PC-9 (cell line): ENCODE data around the gene SETD7. TPM values are rescaled to one million over a fixed set of nuclear protein-coding genes. Genes with fewer than 3 reads are reported as not detected.

Experiments used
- BruUV-seq: library from RNA; stranded (reverse); fragments of 400-500 nt; replicated peaks from 2 replicates; lab custom pipeline; 2021; lab: Mats Ljungman, UMichigan
- CTCF ChIA-PET: fragments of 300-600 bp; sonication (Branson Sonifier 250); formaldehyde crosslinking; loops from one replicate; lab custom pipeline; 2022; ENCODE audit warnings: antibody characterized with exemption; lab: Charles Lee
- POLR2A ChIA-PET: fragments of 300-600 bp; sonication (Branson Sonifier 250); formaldehyde crosslinking; loops from one replicate; lab custom pipeline; 2022; ENCODE audit warnings: antibody characterized with exemption; ENCODE audit not compliant: unreplicated experiment; lab: Charles Lee
- DNase-seq, 2 experiments: peaks; one replicate each; pipeline versions ENCODE4 v3.0.0 to v3.0.0-alpha.2; 2015 to 2022; ENCODE audit warnings: mixed read lengths in 1 of 2
- H2AFZ ChIP-seq: fragments of 200-600 bp; sonication (generic); 2 replicates; pipeline ENCODE4 v1.8.1; 2017; ENCODE audit warnings: antibody characterized with exemption
- H3F3A ChIP-seq: fragments of 200-600 bp; sonication (generic); 2 replicates; pipeline ENCODE4 v1.8.1; 2017; ENCODE audit warnings: antibody characterized with exemption, mild to moderate bottlenecking, low read depth; ENCODE audit not compliant: insufficient read depth
- H3K27ac ChIP-seq: fragments of 200-600 bp; sonication (generic); 2 replicates; pipeline ENCODE4 v1.6.1; 2016; ENCODE audit warnings: mixed run types
- H3K27me3 ChIP-seq: fragments of 200-600 bp; sonication (generic); 2 replicates; pipeline ENCODE4 v1.6.1; 2016; ENCODE audit warnings: low read depth, mixed run types; ENCODE audit not compliant: insufficient read depth
- H3K36me3 ChIP-seq: fragments of 200-600 bp; sonication (generic); 2 replicates; pipeline ENCODE4 v1.6.1; 2016; ENCODE audit warnings: low read depth, mixed run types
- H3K4me1 ChIP-seq: fragments of 200-600 bp; sonication (generic); replicated peaks from 2 replicates; pipeline ENCODE4 v1.6.1; 2016; ENCODE audit warnings: mixed run types; ENCODE audit not compliant: insufficient read depth
- H3K4me2 ChIP-seq: fragments of 200-600 bp; sonication (generic); 2 replicates; pipeline ENCODE4 v1.6.1; 2017; ENCODE audit warnings: mixed run types
- H3K4me3 ChIP-seq: fragments of 200-600 bp; sonication (generic); 2 replicates; pipeline ENCODE4 v1.6.1; 2016; ENCODE audit warnings: mixed run types
- H3K79me2 ChIP-seq: fragments of 200-600 bp; sonication (generic); 2 replicates; pipeline ENCODE4 v1.6.1; 2017; ENCODE audit warnings: low read depth, mixed run types
- H3K9me2 ChIP-seq: fragments of 200-600 bp; sonication (generic); 2 replicates; pipeline ENCODE4 v1.8.1; 2017; ENCODE audit warnings: mild to moderate bottlenecking; ENCODE audit not compliant: insufficient read depth
- H3K9me3 ChIP-seq: fragments of 200-600 bp; sonication (generic); 2 replicates; pipeline ENCODE4 v1.8.1; 2016; ENCODE audit warnings: low read depth; ENCODE audit not compliant: insufficient read depth
- H4K20me1 ChIP-seq: fragments of 200-600 bp; sonication (generic); 2 replicates; pipeline ENCODE4 v1.8.1; 2017; ENCODE audit not compliant: insufficient read depth
- EZH2 ChIP-seq: fragments of 200-600 bp; sonication (generic); IDR thresholded peaks from 2 replicates; pipeline ENCODE4 v1.8.0; 2017; ENCODE audit warnings: antibody characterized with exemption, low read depth
- intact Hi-C: fragments of 100-400 bp; cut with micrococcal nuclease; formaldehyde crosslinking; loops from one replicate; pipeline ENCODE4 v1.10.0; 2022; ENCODE audit not compliant: unreplicated experiment
- total RNA-seq: library from RNA; stranded (reverse); gene quantifications from 2 replicates; pipeline ENCODE4 v1.2.3, GENCODE V29; 2021
- TF ChIP-seq, protein P1 (sequence below): fragments of 200-600 bp; sonication (generic); conservative IDR thresholded peaks from 2 replicates; pipeline ENCODE4 v1.6.1; 2017; ENCODE audit warnings: mixed run types, antibody characterized with exemption, mild to moderate bottlenecking, moderate library complexity

The SETD7 gene
- total RNA-seq, 1 experiment from 2014 or later, result 36.5 TPM

DNA sequence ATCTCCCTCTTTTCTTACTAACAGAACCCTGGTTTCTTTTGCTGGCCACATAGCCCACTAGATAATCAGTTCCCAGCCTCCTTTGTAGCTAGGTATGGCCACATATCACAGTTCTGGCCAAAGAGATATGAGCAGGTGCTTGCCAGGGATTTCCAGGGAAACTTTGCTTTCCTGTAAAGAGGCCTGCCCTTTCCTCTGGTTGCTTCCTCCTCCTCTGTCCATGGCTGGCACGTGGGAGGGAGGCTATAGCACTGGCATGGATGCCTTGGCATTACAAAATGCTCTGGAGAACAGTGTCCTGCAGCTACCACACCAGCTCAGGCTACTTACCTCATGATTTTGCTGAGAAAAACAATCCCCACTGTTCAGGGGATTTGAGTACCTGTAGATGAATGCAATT lies 74.6 kb downstream of the SETD7 start:
- no peak for DNase-seq
- TF ChIP-seq, protein P1, sequence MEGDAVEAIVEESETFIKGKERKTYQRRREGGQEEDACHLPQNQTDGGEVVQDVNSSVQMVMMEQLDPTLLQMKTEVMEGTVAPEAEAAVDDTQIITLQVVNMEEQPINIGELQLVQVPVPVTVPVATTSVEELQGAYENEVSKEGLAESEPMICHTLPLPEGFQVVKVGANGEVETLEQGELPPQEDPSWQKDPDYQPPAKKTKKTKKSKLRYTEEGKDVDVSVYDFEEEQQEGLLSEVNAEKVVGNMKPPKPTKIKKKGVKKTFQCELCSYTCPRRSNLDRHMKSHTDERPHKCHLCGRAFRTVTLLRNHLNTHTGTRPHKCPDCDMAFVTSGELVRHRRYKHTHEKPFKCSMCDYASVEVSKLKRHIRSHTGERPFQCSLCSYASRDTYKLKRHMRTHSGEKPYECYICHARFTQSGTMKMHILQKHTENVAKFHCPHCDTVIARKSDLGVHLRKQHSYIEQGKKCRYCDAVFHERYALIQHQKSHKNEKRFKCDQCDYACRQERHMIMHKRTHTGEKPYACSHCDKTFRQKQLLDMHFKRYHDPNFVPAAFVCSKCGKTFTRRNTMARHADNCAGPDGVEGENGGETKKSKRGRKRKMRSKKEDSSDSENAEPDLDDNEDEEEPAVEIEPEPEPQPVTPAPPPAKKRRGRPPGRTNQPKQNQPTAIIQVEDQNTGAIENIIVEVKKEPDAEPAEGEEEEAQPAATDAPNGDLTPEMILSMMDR, result no peak
- TF ChIP-seq EZH2, result no peak
- CTCF ChIA-PET, result no interaction called here
- H4K20me1 ChIP-seq, result no peaks in the 10 kb centered on the region
- H3K4me2 ChIP-seq, result no peak overlapping the region
- H2AFZ ChIP-seq, result no peak overlapping the region
- H3F3A ChIP-seq, result no peaks in the 10 kb centered on the region
- H3K36me3 ChIP-seq, result no peaks in the 10 kb centered on the region
- H3K9me3 ChIP-seq, result no peaks in the 10 kb centered on the region
- H3K79me2 ChIP-seq, result no peaks in the 10 kb centered on the region
- intact Hi-C loops, result no loop called here
- no peaks in the 10 kb centered on the region for H3K4me1 ChIP-seq
- H3K27me3 ChIP-seq, result no peaks in the 10 kb centered on the region
- BruUV-seq, result no TSS peak
- H3K4me3 ChIP-seq, result no peak overlapping the region
- no peaks in the 10 kb centered on the region for H3K9me2 ChIP-seq
- POLR2A ChIA-PET, result no interaction called here
- no peak overlapping the region for H3K27ac ChIP-seq

DNA sequence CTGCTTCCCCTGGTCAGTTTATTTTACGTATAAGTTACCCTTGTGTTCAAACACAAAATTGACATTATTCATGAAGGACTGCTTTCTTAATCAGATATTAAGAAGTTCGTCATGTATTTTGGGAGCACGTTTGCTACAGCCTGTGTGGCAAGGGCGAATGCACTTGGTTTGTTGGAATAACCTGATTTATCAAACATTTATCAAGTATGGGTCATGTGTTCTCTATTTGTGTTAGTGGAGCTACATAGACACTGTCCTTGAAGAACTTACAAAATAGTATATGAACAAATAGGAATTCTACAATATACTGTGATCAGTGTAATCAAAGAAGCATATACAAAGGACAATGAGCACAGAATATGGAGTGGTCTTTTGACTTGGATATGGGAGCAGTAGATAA lies 79.7 kb downstream of the SETD7 start:
- no peaks in the 10 kb centered on the region for H3K27me3 ChIP-seq
- H3F3A ChIP-seq, result no peaks in the 10 kb centered on the region
- H4K20me1 ChIP-seq, result no peaks in the 10 kb centered on the region; the same call in 1 of the 2 replicates
- ChIA-PET CTCF (no interaction called here), POLR2A (no interaction called here)
- BruUV-seq, result no TSS peak
- no peak overlapping the region for H3K27ac ChIP-seq
- no peaks in the 10 kb centered on the region for H3K9me3 ChIP-seq
- no peak for TF ChIP-seq EZH2
- TF ChIP-seq, protein P1, result no peak
- H3K9me2 ChIP-seq, result no peaks in the 10 kb centered on the region
- no peaks in the 10 kb centered on the region for H3K79me2 ChIP-seq
- intact Hi-C loops, result no loop called here
- H3K36me3 ChIP-seq, result no peaks in the 10 kb centered on the region
- H3K4me2 ChIP-seq, result no peak overlapping the region
- no peak for DNase-seq
- H2AFZ ChIP-seq, result no peak overlapping the region
- no peaks in the 10 kb centered on the region for H3K4me1 ChIP-seq
- H3K4me3 ChIP-seq, result no peak overlapping the region

DNA sequence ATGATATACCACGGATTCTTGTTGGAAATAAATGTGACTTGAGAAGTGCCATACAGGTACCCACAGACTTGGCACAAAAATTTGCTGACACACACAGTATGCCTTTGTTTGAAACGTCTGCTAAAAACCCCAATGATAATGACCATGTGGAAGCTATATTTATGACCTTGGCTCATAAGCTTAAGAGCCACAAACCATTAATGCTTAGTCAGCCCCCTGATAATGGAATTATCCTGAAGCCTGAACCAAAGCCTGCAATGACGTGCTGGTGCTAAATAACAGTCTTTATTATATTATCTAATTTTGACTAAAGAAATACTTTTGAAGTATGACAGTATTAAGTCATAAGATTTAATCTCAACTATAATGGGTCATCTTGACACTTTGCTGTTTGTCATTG lies 83.2 kb downstream of the SETD7 start:
- Histone ChIP-seq H3K4me3 (no peak overlapping the region), H3K4me1 (no peaks in the 10 kb centered on the region), H3K4me2 (no peak overlapping the region), H3F3A (no peaks in the 10 kb centered on the region), H3K9me2 (no peaks in the 10 kb centered on the region), H4K20me1 (no peaks in the 10 kb centered on the region; the same call in 1 of the 2 replicates), H3K27ac (no peak overlapping the region), H3K79me2 (no peaks in the 10 kb centered on the region; the same call in 1 of the 2 replicates), H2AFZ (no peak overlapping the region), H3K27me3 (no peaks in the 10 kb centered on the region), H3K9me3 (no peaks in the 10 kb centered on the region), H3K36me3 (no peaks in the 10 kb centered on the region)
- no peak for TF ChIP-seq EZH2
- TF ChIP-seq, protein P1, result no peak
- ChIA-PET POLR2A (no interaction called here), CTCF (no interaction called here)
- intact Hi-C loops, result no loop called here
- DNase-seq, result no peak
- BruUV-seq, result no TSS peak
